Central memory CD8-positive, alpha-beta T cell (primary cell): ENCODE measurements around the gene CACNA1I.

Experiments
- ATAC-seq: fragments of 150-1000 bp; cut with Tn5 transposase; replicated peaks from 2 replicates; pipeline ENCODE4 v1.10.0; 2022; ENCODE audit warnings: mild to moderate bottlenecking, moderate FRiP score, moderate number of reproducible peaks; ENCODE audit not compliant: poor library complexity, severe bottlenecking; ENCODE audit errors: extremely low read depth
- DNase-seq, 2 donors: peaks; one replicate each; pipeline ENCODE4 v3.0.0; 2021; ENCODE audit warnings: low spot score in 2 of 2
- H3K27ac Mint-ChIP-seq: one replicate; pipeline ENCODE4 v1.8.0; 2022; ENCODE audit warnings: low read depth, mild to moderate bottlenecking, moderate library complexity, mixed read lengths
- H3K27me3 Mint-ChIP-seq: one replicate; pipeline ENCODE4 v1.8.0; 2022; ENCODE audit warnings: mixed read lengths
- H3K36me3 Mint-ChIP-seq: one replicate; pipeline ENCODE4 v1.8.0; 2022; ENCODE audit warnings: mild to moderate bottlenecking, moderate library complexity, mixed read lengths; ENCODE audit not compliant: insufficient read depth
- H3K4me1 Mint-ChIP-seq: one replicate; pipeline ENCODE4 v1.8.0; 2022; ENCODE audit warnings: mixed read lengths
- H3K4me3 Mint-ChIP-seq: one replicate; pipeline ENCODE4 v1.8.0; 2022; ENCODE audit warnings: mild to moderate bottlenecking, moderate library complexity, mixed read lengths
- H3K9me3 Mint-ChIP-seq: one replicate; pipeline ENCODE4 v1.8.0; 2022; ENCODE audit warnings: mixed read lengths

CACNA1I gene

DNA sequence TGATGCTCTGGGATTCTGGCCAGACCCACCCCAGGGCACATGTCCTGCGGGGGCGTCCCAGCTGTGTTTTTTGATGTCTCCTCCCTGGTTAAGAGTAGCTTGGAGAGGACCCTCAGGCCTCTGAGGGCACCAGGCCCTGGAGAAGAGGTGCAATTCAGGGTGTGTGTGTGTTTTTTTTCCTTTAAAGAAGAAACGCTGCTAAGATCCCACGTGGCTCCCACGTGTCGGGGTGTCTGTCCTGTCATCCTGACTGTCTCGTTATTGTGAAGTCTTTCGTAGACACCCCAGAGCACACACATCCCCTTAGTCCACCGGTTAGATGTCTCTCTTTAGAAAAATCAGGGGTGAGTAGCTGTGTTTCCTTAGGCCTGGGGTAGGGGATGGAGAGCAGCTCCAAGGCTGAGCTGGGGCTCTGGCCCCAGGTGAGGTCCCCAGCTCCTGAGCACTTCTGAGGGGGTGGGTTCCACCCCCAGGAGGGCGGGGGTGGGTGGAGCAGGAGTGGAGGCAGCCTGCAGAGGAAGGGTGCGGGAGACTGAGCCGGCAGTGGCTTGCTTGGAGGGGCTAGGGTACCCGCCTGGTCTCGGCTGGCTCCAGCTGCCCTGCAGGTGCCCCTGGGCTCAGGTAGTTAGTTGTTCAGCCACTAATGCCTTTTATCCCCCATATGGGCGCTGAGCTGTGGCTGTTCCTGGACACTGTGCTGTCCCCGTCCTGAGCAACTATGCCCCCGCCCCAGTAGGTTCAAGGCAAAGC, 116.4 kb downstream of the CACNA1I start:
- DNase-seq (no peak), ATAC-seq (no peak)
- Mint-ChIP-seq H3K4me1 (peaks cover 13% of the 10 kb centered on the region), H3K27me3 (peaks cover 64% of the 10 kb centered on the region), H3K36me3 (peaks cover 4% of the 10 kb centered on the region), H3K27ac (no peak overlapping the region), H3K4me3 (no peak overlapping the region), H3K9me3 (no peaks in the 10 kb centered on the region)

DNA sequence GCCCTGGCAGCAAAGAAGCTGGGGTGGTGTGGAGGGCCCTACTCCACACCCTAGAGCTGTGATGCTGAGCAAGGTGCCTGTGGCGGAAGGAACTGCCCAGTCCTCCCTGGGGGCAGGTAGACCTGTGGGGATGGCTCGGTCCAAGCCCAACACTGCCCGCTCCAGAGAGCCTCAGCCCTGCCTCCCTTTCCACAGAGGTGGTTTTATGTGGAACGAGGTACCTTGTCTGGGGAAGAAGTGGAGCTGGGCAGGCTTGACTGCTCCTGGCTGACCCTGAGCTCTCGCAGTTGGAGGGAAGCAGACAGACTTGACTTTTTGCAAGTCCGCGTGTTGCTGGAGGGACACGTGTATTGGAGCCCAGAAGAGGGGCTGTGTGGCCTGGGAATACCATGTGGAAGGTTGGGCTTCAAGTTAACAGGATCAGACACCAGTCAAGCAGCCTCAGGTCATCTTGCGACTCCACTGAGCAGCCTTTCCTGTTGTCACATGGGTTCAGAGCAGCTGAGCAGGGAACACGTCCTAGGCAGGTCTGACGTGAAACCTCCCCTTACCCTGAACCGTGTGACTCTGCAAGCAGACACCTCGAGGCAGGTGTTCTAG, 117.7 kb downstream of the CACNA1I start:
- no peak for DNase-seq
- H3K9me3 Mint-ChIP-seq, result no peaks in the 10 kb centered on the region
- H3K27me3 Mint-ChIP-seq, result peaks cover 74% of the 10 kb centered on the region
- H3K4me1 Mint-ChIP-seq, result peaks cover 13% of the 10 kb centered on the region
- no peak for ATAC-seq
- H3K36me3 Mint-ChIP-seq, result peaks cover 4% of the 10 kb centered on the region
- no peak overlapping the region for H3K27ac Mint-ChIP-seq
- H3K4me3 Mint-ChIP-seq, result no peak overlapping the region

DNA sequence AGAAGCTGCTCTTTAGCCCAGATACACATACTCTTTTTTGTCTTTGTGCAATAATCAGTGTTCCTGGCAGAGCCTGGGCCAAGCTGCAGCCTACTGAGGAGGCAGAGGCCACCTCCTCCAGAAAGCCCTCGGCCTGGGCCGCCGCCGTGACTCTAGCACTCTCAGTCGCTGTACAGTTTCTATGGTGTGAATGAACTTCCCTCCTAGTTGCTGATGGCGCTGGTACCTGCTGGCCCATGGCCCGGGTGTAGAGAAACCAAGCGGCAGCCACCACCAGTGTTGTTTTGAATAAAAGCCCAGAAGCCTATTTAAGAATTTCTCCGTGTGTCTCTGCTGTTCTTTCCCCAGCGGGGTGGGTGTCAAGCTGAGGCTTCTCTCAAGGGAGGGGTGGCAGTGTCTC, 118.9 kb downstream of the CACNA1I start:
- no peak for ATAC-seq
- H3K27me3 Mint-ChIP-seq, result peaks cover 73% of the 10 kb centered on the region

DNA sequence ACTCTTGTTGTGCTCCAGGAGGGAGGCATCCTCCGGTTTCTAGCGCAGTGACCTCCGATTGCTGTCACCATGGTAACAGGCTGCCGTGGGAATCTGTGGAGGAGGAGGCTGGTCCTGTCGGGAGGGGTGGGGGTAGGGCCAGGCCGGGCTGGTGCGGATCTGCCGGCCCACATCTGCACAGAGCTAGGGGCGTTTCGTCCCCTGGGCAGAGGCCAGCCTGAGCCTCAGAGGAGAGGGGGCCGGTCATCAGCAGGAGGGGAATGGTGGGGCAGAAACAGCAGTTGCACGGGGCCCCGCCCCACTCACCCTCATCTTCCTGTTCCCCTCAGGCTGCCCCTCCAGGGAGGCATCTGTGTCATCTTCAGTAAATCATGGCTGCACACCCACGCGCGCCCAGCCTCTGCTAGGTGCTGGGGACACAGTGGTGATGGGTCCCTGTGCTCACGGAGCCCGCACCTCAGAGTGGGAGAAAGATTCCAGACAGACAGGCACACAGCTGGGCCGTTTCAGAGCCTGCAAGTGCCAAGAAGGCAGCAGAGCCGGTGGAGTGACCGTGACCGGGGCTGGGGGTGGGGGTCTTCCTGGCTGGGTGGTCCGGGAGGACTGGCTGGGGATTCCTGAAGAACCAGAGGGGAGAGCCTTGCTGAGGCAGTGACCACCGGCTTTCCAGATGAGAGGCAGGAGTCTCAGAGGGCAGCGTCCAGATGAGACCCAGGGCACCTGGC, 120.5 kb downstream of the CACNA1I start:
- H3K4me1 Mint-ChIP-seq, result peaks cover 13% of the 10 kb centered on the region
- ATAC-seq (no peak), DNase-seq (no peak)
- no peak overlapping the region for H3K4me3 Mint-ChIP-seq
- H3K27ac Mint-ChIP-seq, result no peak overlapping the region
- peaks cover 80% of the 10 kb centered on the region for H3K27me3 Mint-ChIP-seq
- peaks cover 4% of the 10 kb centered on the region for H3K36me3 Mint-ChIP-seq
- H3K9me3 Mint-ChIP-seq, result no peaks in the 10 kb centered on the region

More for the DNA sequence above, 118.9 kb downstream of the CACNA1I start:
- no peak for DNase-seq
- H3K4me3 Mint-ChIP-seq, result no peak overlapping the region
- no peaks in the 10 kb centered on the region for H3K9me3 Mint-ChIP-seq
- H3K27ac Mint-ChIP-seq, result peak overlapping the region; percentile 78
- peaks cover 13% of the 10 kb centered on the region for H3K4me1 Mint-ChIP-seq
- H3K36me3 Mint-ChIP-seq, result peaks cover 4% of the 10 kb centered on the region

DNA sequence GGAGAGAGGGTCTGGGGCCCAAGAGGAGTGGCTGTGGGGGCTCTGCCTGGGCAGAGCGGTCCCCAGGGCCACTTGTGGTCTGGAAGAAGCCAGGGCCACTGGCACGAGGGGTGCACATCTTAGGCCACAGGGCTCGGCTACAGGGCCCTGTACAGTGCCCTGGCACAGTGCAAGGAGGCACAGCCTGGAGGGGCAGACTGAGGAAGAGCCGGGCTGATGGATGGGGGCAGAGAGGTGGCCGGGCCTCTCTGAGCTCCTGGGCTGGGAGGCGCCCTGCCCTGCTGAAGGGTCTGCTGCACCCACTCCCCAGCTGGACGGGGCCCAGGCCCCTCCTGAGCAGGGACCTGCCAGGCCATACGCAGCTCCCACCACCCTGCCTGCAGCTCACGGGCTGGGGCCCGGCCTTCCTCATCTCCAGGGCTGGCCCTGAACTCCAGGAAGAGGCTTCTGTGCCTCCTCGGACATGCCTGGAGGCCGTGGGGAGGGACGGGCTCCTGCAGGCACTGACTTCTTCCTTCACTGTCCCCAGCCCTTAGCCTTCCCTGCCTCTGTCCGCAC, 123.5 kb downstream of the CACNA1I start:
- H3K4me1 Mint-ChIP-seq, result no peaks in the 10 kb centered on the region
- H3K36me3 Mint-ChIP-seq, result peaks cover 2% of the 10 kb centered on the region
- no peak overlapping the region for H3K27ac Mint-ChIP-seq
- no peak overlapping the region for H3K4me3 Mint-ChIP-seq
- ATAC-seq, result no peak
- H3K27me3 Mint-ChIP-seq, result peaks cover 52% of the 10 kb centered on the region
- no peak for DNase-seq
- no peaks in the 10 kb centered on the region for H3K9me3 Mint-ChIP-seq

DNA sequence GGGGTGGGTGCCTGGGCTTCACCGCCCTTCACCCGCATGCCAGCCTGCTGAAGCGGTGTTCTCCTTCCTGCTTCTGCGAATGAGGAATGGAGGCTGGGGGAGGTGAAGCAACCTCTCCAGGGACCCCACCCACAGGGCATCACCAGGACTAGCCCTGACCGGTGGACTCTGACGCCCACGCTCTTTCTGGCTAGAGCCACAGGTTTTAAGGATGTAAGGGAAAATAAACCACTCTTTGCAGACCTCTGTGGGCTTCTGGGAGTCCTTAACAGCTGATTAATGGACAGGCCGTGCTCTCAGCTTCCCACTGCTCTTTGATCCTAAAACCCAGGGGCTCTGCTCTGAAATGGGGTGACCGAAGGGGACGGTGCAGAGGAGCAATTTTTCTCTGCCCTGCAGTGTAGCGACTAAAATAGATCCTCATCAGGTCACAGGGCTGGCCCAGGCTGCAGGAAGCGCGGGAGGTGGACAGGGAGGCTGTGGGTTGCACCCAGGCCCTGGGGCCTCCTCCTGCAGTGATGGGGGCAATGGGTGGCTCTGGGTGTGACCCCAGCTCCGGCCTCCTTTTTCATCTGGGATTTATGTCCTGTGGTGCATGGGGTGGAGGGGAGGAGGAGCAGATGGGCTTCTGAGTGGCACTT, 127.4 kb downstream of the CACNA1I start:
- no peak for DNase-seq
- Mint-ChIP-seq H3K27me3 (peaks cover 20% of the 10 kb centered on the region), H3K27ac (no peak overlapping the region), H3K36me3 (no peaks in the 10 kb centered on the region), H3K4me1 (no peaks in the 10 kb centered on the region), H3K9me3 (no peaks in the 10 kb centered on the region), H3K4me3 (no peak overlapping the region)
- ATAC-seq, result no peak

DNA sequence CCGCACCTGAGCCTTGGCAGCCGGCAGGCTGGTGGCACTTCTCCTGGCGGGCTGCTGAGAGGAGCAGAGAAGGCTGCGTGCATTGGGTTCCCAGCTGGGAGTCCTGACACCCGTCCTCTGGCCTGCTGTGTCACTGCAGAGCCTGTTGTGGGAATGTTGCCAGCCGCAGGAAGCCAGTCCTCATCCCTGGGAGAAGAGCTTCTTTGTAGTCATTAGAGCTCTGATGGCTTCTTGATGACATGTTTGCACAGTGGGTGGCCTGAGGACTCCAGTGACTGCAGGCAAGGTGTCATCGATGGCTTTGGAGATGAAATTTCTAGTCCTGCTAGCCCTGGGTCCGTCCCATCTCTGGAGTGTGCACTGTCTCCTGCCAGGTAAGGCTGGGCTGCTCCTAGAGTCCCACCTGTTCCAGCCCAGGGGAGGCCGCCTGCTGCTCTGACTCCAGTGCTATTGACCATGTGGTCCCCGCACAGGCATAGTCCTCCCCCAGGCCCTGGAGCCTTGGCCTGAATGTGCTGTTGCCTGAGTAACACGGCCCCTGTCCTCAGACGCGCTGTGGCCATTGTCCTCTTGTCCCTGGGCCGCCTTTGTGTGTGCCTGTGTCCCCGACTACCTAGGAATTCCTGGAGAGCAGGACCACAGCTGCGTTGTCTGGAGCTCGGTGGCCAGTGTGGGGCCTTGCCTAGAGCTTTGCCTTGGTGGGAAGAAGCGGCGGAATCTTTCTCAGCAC, 129.2 kb downstream of the CACNA1I start:
- no peaks in the 10 kb centered on the region for H3K9me3 Mint-ChIP-seq
- H3K27me3 Mint-ChIP-seq, result peaks cover 10% of the 10 kb centered on the region
- peaks cover 2% of the 10 kb centered on the region for H3K36me3 Mint-ChIP-seq
- ATAC-seq (no peak), DNase-seq (no peak)
- no peak overlapping the region for H3K27ac Mint-ChIP-seq
- H3K4me1 Mint-ChIP-seq, result no peaks in the 10 kb centered on the region
- H3K4me3 Mint-ChIP-seq, result no peak overlapping the region

DNA sequence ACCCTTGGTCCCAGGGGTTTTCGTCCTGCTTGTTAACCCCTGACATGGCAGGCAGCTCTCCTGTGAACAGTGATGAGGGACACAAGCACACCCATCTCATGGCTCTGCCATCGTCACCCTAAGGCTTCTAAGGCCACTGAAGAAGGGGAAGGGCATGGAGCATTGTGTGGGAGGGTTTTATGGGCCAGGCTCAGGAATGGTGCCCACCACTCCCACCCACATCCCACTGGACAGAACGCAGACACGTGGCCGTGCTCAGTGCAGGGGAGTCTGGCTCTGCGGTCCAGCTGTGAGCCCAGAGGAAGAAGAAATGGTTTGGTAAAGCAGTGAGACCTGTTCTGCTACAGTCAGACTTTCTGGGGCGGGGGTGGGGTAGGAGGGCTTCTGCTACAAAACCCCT, 130.0 kb downstream of the CACNA1I start:
- no peak for DNase-seq
- no peak for ATAC-seq
- no peaks in the 10 kb centered on the region for H3K4me1 Mint-ChIP-seq
- H3K27ac Mint-ChIP-seq, result no peak overlapping the region
- peaks cover 2% of the 10 kb centered on the region for H3K36me3 Mint-ChIP-seq
- peaks cover 2% of the 10 kb centered on the region for H3K27me3 Mint-ChIP-seq
- no peaks in the 10 kb centered on the region for H3K9me3 Mint-ChIP-seq
- no peak overlapping the region for H3K4me3 Mint-ChIP-seq

DNA sequence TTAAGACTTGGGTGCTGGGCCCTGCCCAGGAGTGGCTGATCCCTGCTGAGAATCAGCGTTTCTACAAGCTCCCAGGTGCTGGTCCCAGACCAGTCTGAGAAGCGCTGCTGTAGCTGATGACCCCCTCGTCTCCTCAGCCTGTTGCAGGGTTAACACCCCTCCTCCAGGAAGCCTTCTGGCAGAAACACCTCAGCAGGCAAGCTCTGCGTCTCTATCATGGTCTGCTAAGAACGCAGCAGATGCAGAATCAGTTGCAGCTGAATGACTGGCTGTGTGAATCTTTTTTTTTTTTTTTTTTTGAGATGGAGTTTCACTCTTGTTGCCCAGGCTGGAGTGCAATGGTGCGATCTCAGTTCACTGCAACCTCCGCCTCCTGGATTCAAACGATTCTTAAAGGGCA, 132.5 kb downstream of the CACNA1I start:
- Mint-ChIP-seq H3K27me3 (no peaks in the 10 kb centered on the region), H3K4me3 (peak overlapping the region; percentile 18), H3K4me1 (no peaks in the 10 kb centered on the region), H3K9me3 (no peaks in the 10 kb centered on the region), H3K36me3 (peaks cover 2% of the 10 kb centered on the region), H3K27ac (no peak overlapping the region)
- ATAC-seq, result no peak
- no peak for DNase-seq

DNA sequence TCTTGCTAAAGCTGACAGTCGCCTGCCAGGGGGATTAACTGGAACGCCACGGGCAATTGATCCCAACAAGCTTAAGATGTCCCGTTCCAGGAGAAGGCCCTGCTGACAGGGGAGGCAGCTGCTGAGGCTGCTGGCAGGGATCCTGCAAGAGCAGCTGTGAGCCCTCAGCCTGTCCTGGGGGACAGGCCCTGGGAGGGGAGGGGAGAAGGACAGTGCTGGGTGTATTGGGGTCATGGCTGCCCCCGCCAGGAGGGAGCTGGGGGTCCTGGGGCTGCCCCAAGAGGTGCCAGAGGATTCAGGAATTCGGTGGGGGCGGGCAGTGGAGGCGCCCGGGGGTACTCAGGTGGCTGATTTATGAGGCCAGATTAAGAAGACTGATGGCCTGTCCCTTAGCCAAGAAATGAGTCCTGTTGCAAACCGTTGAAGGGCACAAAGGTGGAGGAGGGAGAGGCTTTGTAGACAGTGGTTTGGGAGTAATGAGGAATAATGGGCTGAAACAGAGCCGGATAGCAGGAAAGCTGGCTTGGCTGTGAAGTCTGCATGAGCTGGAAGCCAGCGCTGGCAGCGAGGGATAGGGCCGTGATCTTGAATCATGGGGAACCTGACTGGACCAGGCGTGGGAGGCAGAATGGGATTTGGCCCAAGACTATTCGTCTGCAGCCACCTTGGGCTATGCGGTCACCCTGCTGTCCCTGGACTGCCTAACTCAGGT, 133.5 kb downstream of the CACNA1I start:
- peak overlapping the region; percentile 18 for H3K4me3 Mint-ChIP-seq
- H3K27ac Mint-ChIP-seq, result peak overlapping the region; percentile 32
- peaks cover 2% of the 10 kb centered on the region for H3K36me3 Mint-ChIP-seq
- ATAC-seq (no peak), DNase-seq (no peak)
- H3K27me3 Mint-ChIP-seq, result no peaks in the 10 kb centered on the region
- H3K9me3 Mint-ChIP-seq, result no peaks in the 10 kb centered on the region
- H3K4me1 Mint-ChIP-seq, result no peaks in the 10 kb centered on the region

DNA sequence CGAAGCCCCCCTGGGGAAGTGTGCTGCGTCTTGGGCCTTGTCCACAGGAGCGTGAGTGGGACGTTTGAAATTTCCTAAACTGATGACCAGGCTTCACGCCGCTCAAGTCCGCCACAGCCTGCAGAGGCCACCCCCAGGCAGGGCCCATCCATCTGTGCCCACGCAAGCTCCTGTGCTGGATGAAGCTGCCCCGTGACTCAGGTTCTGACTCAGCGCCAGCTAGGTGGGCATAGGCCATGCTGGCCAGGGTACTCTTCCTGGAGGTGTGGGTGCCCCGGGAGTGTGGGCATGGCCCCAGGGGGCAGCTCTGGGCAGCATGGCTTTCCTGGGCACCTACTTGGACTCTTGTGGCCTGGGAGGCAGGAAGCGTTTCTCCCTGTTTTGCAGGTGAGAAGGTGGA, 134.8 kb downstream of the CACNA1I start:
- Mint-ChIP-seq H3K27ac (no peak overlapping the region), H3K27me3 (peaks cover 4% of the 10 kb centered on the region), H3K36me3 (peaks cover 2% of the 10 kb centered on the region), H3K4me3 (no peak overlapping the region), H3K4me1 (no peaks in the 10 kb centered on the region), H3K9me3 (no peaks in the 10 kb centered on the region)
- DNase-seq, result no peak
- no peak for ATAC-seq
